Vagina (tissue), 2 donors: ENCODE measurements around the gene ISG20L2. TPM values are rescaled to one million over a fixed set of nuclear protein-coding genes. Genes with fewer than 3 reads are reported as not detected.

Experiments used
- DNase-seq, 2 donors: peaks; one replicate each; pipeline ENCODE4 v3.0.0-alpha.2; 2017; ENCODE audit errors: extremely low spot score in 2 of 2
- H3K27ac ChIP-seq: fragments of 200-600 bp; sonication (generic); one replicate; pipeline ENCODE4 v1.5.1; 2019
- H3K27me3 ChIP-seq: fragments of 200-600 bp; sonication (generic); one replicate; pipeline ENCODE4 v1.5.1; 2019
- H3K36me3 ChIP-seq, 2 donors: fragments of 200-600 bp; sonication (generic); one replicate each; pipeline ENCODE4 v1.5.1; 2017 to 2019
- H3K4me1 ChIP-seq: fragments of 200-600 bp; sonication (generic); one replicate; pipeline ENCODE4 v1.5.1; 2019
- H3K4me3 ChIP-seq, 2 donors: fragments of 200-600 bp; sonication (generic); 1 replicate in 1 of 2; 2 replicates in 1 of 2; pipeline ENCODE4 v1.5.1; 2016 to 2019
- H3K9me3 ChIP-seq: fragments of 200-600 bp; sonication (generic); one replicate; pipeline ENCODE4 v1.5.1; 2019
- CTCF ChIP-seq, 3 experiments: fragments of 450-650 bp in 2 of 3; fragments of 200-600 bp in 1 of 3; sonication (generic) in 1 of 3; IDR thresholded peaks; one replicate each; pipeline ENCODE4 v1.5.1; 2017 to 2019; ENCODE audit warnings: antibody characterized with exemption in 3 of 3, mild to moderate bottlenecking in 2 of 3, moderate library complexity in 2 of 3
- POLR2A ChIP-seq, 2 donors: fragments of 450-650 bp; IDR thresholded peaks; one replicate each; pipeline ENCODE4 v1.6.1; 2017; ENCODE audit warnings: antibody characterized with exemption in 2 of 2, mild to moderate bottlenecking in 2 of 2, moderate library complexity in 2 of 2
- POLR2AphosphoS5 ChIP-seq, 2 donors: sonication (generic); formaldehyde crosslinking; IDR thresholded peaks; one replicate each; pipeline ENCODE4 v1.9.0; 2017; ENCODE audit warnings: antibody characterized with exemption in 2 of 2, mild to moderate bottlenecking in 2 of 2, low read depth in 1 of 2; ENCODE audit not compliant: insufficient read depth in 1 of 2
- intact Hi-C: fragments of 100-400 bp; cut with DNase I; formaldehyde crosslinking; loops from one replicate; pipeline ENCODE4 v1.15.1; 2023
- total RNA-seq: library from RNA; depleted of rRNA; stranded (reverse); fragments of >200 nt; gene quantifications from one replicate; pipeline ENCODE4 v1.2.3, GENCODE V29; 2016

The ISG20L2 gene
- total RNA-seq, 1 donor from 2014 or later = 12.8 TPM

DNA sequence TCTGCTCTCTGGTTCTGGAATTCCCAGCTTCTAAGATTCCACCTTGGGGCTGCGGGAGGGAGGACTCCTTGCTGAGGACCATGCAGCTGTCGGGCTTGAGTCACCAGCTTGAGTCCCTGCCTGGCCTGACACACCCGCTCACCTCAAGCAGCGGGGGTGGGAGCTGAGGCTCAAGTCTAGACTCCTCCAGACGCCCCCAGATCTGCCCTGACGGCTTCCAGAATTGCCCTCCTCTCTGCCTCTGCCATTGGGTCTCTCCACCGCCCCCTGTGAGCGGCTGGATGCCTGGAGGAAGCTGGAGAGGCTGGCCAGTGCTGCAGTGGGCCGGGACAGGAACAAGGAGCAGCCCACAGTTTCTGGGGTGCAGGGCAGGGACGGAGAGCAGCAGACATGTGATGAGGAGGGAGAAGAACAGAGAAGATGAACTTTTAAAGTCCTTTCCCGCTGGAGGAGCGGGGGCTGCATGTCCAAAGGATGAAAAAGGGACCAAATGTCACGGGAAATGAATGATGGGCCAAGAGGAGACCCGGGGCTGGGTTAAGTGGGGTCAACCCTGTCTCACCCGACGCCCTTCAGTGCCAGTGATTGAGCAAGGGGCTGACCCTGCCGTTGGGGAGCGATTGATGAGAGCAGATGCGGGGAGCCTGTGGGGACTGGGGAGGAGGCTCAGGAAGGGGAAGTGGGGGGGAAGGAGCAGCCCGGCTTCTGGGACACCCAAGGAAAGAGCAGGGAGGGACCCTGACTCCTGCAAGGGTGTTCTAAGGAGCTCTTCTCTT is 36.7 kb downstream of the ISG20L2 start:
- H3K27me3 ChIP-seq = no peaks in the 10 kb centered on the region
- H3K27ac ChIP-seq = peak overlapping the region; percentile 52

GRCh38 chr1:156691191-156691590 is 37.4 kb downstream of the ISG20L2 start:
- no peaks in the 10 kb centered on the region for H3K9me3 ChIP-seq
- H3K4me3 ChIP-seq = no peak overlapping the region
- H3K27me3 ChIP-seq = no peaks in the 10 kb centered on the region
- peak overlapping the region; percentile 52 for H3K27ac ChIP-seq
- no peak for DNase-seq
- intact Hi-C loops = no loop called here
- no peaks in the 10 kb centered on the region for H3K36me3 ChIP-seq
- H3K4me1 ChIP-seq = peaks cover 57% of the 10 kb centered on the region
- no peak for TF ChIP-seq CTCF (IDR thresholded peaks at IDR 0.05)
- no peak for TF ChIP-seq POLR2AphosphoS5 (IDR thresholded peaks at IDR 0.05; ENCODE audit: insufficient read depth in 1 of 2, low read depth in 1 of 2)
- no peak for TF ChIP-seq POLR2A (IDR thresholded peaks at IDR 0.05)

More for the DNA sequence above, 36.7 kb downstream of the ISG20L2 start:
- Histone ChIP-seq H3K9me3 (no peaks in the 10 kb centered on the region), H3K36me3 (no peaks in the 10 kb centered on the region), H3K4me3 (no peak overlapping the region), H3K4me1 (peaks cover 57% of the 10 kb centered on the region)
- no peak for DNase-seq
- intact Hi-C loops = no loop called here
- TF ChIP-seq POLR2A (IDR thresholded peaks at IDR 0.05) = no peak
- TF ChIP-seq POLR2AphosphoS5 (IDR thresholded peaks at IDR 0.05; ENCODE audit: insufficient read depth in 1 of 2, low read depth in 1 of 2) = peak in 1 of 2 donors; percentile 29

DNA sequence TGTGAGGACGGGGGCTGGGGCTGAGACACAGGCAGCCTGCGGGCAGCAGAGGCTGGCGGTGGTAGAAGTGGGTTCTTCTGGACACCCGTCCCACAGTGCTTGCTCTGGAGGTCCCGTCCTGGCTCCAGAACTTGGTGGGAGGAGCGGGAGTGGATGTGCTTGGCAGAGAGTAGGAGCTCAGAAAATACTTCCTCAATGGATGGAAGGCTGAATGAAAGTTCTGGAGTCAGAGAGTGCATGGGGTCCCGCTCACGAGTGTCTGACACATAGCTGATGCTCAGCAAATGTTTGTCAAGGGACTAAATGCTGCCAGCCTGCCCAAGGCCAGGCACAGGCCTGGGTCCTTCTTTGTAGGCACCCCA is 37.9 kb downstream of the ISG20L2 start:
- Histone ChIP-seq H3K27ac (peak overlapping the region; percentile 52), H3K4me1 (peaks cover 57% of the 10 kb centered on the region), H3K36me3 (no peaks in the 10 kb centered on the region), H3K4me3 (no peak overlapping the region), H3K27me3 (no peaks in the 10 kb centered on the region), H3K9me3 (no peaks in the 10 kb centered on the region)
- intact Hi-C loops = no loop called here
- TF ChIP-seq CTCF (IDR thresholded peaks at IDR 0.05) (no peak), POLR2A (IDR thresholded peaks at IDR 0.05) (no peak), POLR2AphosphoS5 (IDR thresholded peaks at IDR 0.05; ENCODE audit: insufficient read depth in 1 of 2, low read depth in 1 of 2) (no peak)
- no peak for DNase-seq

DNA sequence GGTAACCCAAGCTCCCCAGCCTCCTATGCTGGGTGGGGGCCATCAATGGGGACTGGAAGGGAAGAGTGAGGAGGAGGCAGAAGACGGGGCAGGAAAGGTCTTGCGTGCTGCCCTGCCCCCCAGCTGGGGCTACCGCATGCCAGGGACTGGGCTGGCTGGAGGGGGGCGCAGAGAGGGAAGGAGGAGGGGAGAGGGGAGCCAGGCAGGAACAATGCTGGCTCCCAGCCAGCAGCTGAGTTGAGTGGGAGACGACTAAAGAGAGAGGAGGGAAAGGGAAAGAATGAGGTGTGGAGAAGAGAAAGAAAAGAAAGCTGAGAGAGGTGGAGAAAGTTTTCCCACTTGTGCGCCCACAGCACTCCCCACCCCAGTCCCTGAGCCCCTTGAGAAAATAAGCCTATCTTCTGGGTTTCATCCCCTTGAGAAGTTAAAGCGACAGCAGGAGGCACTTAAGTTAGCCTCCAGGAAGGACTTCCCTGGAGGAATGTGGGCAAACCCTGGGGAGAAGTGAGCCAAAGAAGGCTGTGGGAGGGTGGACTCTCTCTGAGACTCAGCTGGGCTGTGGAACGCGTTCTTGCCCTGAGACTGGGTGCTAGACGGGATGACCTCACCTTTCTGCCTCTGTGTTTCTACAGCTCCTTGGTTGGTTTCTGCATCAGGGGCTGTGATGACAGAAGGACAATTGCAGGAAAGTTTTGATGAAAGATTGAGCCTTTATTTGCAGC is 38.5 kb downstream of the ISG20L2 start:
- no peaks in the 10 kb centered on the region for H3K27me3 ChIP-seq
- no peak for DNase-seq
- TF ChIP-seq POLR2AphosphoS5 (IDR thresholded peaks at IDR 0.05; ENCODE audit: insufficient read depth in 1 of 2, low read depth in 1 of 2) (no peak), CTCF (IDR thresholded peaks at IDR 0.05) (no peak), POLR2A (IDR thresholded peaks at IDR 0.05) (no peak)
- peak overlapping the region in 1 of 2 donors; percentile 15 for H3K4me3 ChIP-seq
- H3K27ac ChIP-seq = peak overlapping the region; percentile 60
- H3K9me3 ChIP-seq = no peaks in the 10 kb centered on the region
- intact Hi-C loops = loop anchor here (1.0 kb wide), 1 partner anchor 36 kb away; no protein-coding TSS in a partner anchor
- H3K4me1 ChIP-seq = peaks cover 57% of the 10 kb centered on the region
- no peaks in the 10 kb centered on the region for H3K36me3 ChIP-seq

DNA sequence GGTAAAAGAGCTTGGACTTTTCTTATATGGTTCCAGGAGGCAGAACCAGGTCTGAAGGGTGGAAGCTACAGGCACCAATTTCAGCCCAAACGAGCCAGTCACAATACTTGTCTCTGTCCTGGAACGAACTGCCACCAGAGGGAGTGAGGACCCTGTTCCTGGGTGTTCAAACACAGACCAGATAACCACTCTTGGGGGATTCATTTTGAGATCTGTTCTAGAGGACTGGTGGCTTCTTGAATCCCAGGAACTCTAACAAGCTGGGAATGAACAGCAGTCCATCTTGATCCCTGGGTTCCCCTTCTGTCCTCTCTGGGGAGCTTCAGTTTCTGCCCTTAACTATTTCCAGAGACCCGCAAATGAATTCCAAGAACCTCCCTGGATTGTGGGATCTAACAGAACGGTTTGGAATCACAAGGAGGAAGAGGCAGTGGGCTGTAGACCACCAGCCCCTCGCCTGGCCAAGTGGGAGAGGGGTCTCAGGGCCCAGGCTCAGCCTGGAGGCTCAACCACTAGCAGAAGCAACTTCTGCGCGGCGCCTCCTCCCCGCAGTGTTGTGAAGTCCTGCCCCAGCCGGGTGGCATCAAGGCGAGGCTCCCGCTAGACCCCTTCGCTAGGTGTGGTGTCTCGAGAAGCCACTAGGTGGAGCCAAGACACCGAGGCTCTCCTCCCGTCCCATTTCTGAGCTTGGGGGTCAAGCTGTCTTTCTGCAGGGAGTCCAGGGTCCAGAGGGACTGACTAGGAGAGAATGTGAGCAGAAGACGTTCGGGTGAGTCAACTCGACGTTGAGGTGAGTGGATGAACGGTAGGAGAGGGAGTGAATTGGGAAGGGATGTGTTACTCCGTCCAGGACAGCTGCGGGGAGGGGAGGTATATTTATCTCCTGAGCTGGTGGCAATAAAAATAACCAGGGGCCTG is 39.3 kb downstream of the ISG20L2 start:
- DNase-seq = no peak
- Histone ChIP-seq H3K4me1 (peaks cover 51% of the 10 kb centered on the region), H3K27ac (peak overlapping the region; percentile 60), H3K4me3 (peak overlapping the region; percentile 15), H3K27me3 (no peaks in the 10 kb centered on the region), H3K9me3 (no peaks in the 10 kb centered on the region), H3K36me3 (no peaks in the 10 kb centered on the region)
- intact Hi-C loops = loop anchor here (1.0 kb wide), 1 partner anchor 37 kb away; no protein-coding TSS in a partner anchor
- TF ChIP-seq POLR2A (IDR thresholded peaks at IDR 0.05) (no peak), POLR2AphosphoS5 (IDR thresholded peaks at IDR 0.05; ENCODE audit: insufficient read depth in 1 of 2, low read depth in 1 of 2) (peak in 1 of 2 donors; percentile 56), CTCF (IDR thresholded peaks at IDR 0.05) (peak; percentile 73 to 94 (median 87))
